IMR-90 (cell line): ENCODE measurements around the gene RCL1. TPM values are rescaled to one million over a fixed set of nuclear protein-coding genes. Genes with fewer than 3 reads are reported as not detected.

Experiments
- ATAC-seq: fragments of 200-7000 bp; cut with Tn5 transposase; 2 replicates; pipeline ENCODE4 v1.9.1; 2020; ENCODE audit warnings: low read depth, mild to moderate bottlenecking, moderate library complexity
- BruUV-seq: library from RNA; stranded (reverse); fragments of 400-500 nt; replicated peaks from 2 replicates; lab custom pipeline; 2021; lab: Mats Ljungman, UMichigan
- CTCF ChIA-PET: fragments of 300-600 bp; formaldehyde crosslinking; extraction: SDS; loops from one replicate; lab custom pipeline; 2021; ENCODE audit warnings: antibody characterized with exemption; lab: Yijun Ruan, JAX
- POLR2A ChIA-PET: fragments of 300-600 bp; sonication (Branson Sonifier 250); formaldehyde crosslinking; loops from one replicate; lab custom pipeline; 2022; ENCODE audit warnings: antibody characterized with exemption; ENCODE audit not compliant: unreplicated experiment; lab: Charles Lee
- DNase-seq: peaks from one replicate; pipeline ENCODE4 v3.0.0; 2013
- H2AFZ ChIP-seq: replicated peaks from 2 replicates; pipeline ENCODE3; 2013; ENCODE audit warnings: low read length, mild to moderate bottlenecking; ENCODE audit not compliant: poor library complexity
- H2AK5ac ChIP-seq: 2 replicates; pipeline ENCODE4 v1.6.1; 2013; ENCODE audit warnings: low read depth, low read length, inconsistent platforms
- H2AK9ac ChIP-seq: replicated peaks from 2 replicates; pipeline ENCODE3; 2013; ENCODE audit warnings: mild to moderate bottlenecking, low read depth, low read length, moderate library complexity; ENCODE audit not compliant: poor library complexity
- H2BK120ac ChIP-seq: 2 replicates; pipeline ENCODE4 v1.6.1; 2013; ENCODE audit warnings: low read depth, low read length, inconsistent platforms
- H2BK15ac ChIP-seq: 3 replicates; pipeline ENCODE4 v1.6.1; 2013; ENCODE audit warnings: low read depth, low read length, inconsistent platforms
- H2BK20ac ChIP-seq: 2 replicates; pipeline ENCODE4 v1.6.1; 2013; ENCODE audit warnings: low read depth, mild to moderate bottlenecking, inconsistent platforms, low read length, moderate library complexity
- H2BK5ac ChIP-seq: 2 replicates; pipeline ENCODE4 v1.6.1; 2013; ENCODE audit warnings: mild to moderate bottlenecking, low read depth, low read length, inconsistent platforms; ENCODE audit not compliant: poor library complexity, severe bottlenecking
- H3K14ac ChIP-seq: replicated peaks from 2 replicates; pipeline ENCODE4 v1.6.1; 2013; ENCODE audit warnings: low read depth, low read length, inconsistent platforms
- H3K18ac ChIP-seq: 2 replicates; pipeline ENCODE4 v1.6.1; 2013; ENCODE audit warnings: low read depth, low read length, control low read depth
- H3K23ac ChIP-seq: 2 replicates; pipeline ENCODE4 v1.6.1; 2013; ENCODE audit warnings: low read depth, low read length, inconsistent platforms
- H3K27ac ChIP-seq: 2 replicates; pipeline ENCODE4 v1.5.1; 2013; ENCODE audit warnings: mild to moderate bottlenecking, control low read depth, low read length; ENCODE audit not compliant: insufficient read depth
- H3K27me3 ChIP-seq: 2 replicates; pipeline ENCODE4 v1.6.1; 2013; ENCODE audit warnings: low read length; ENCODE audit not compliant: control insufficient read depth, insufficient read depth
- H3K36me3 ChIP-seq: 2 replicates; pipeline ENCODE4 v1.6.1; 2013; ENCODE audit warnings: low read length, mixed read lengths; ENCODE audit not compliant: control insufficient read depth, insufficient read depth
- H3K4ac ChIP-seq: 2 replicates; pipeline ENCODE4 v1.6.1; 2013; ENCODE audit warnings: low read depth, low read length, inconsistent platforms
- H3K4me1 ChIP-seq: 2 replicates; pipeline ENCODE4 v1.6.1; 2013; ENCODE audit warnings: low read length, mixed read lengths; ENCODE audit not compliant: control insufficient read depth, insufficient read depth
- H3K4me2 ChIP-seq: 2 replicates; pipeline ENCODE4 v1.6.1; 2013; ENCODE audit warnings: low read depth, mild to moderate bottlenecking, control low read depth, low read length, moderate library complexity
- H3K4me3 ChIP-seq: 2 replicates; pipeline ENCODE4 v1.5.1; 2013; ENCODE audit warnings: low read depth, mild to moderate bottlenecking, control low read depth, low read length, moderate library complexity; ENCODE audit not compliant: insufficient read depth
- H3K56ac ChIP-seq: 2 replicates; pipeline ENCODE4 v1.6.1; 2013; ENCODE audit warnings: low read length, inconsistent platforms; ENCODE audit not compliant: insufficient read depth; ENCODE audit errors: extremely low read depth
- H3K79me1 ChIP-seq, 2 experiments: 2 replicates each; pipeline ENCODE4 v1.6.1; 2013; ENCODE audit warnings: low read length in 2 of 2, inconsistent platforms in 1 of 2, low read depth in 1 of 2
- H3K9ac ChIP-seq: 2 replicates; pipeline ENCODE4 v1.6.1; 2013; ENCODE audit warnings: low read depth, low read length, control low read depth
- H3K9me1 ChIP-seq: 2 replicates; pipeline ENCODE4 v1.6.1; 2013; ENCODE audit warnings: low read length, inconsistent platforms; ENCODE audit not compliant: insufficient read depth
- H3K9me3 ChIP-seq: 2 replicates; pipeline ENCODE4 v1.6.1; 2013; ENCODE audit warnings: low read length; ENCODE audit not compliant: control insufficient read depth, insufficient read depth
- H4K20me1 ChIP-seq: 2 replicates; pipeline ENCODE4 v1.6.1; 2013; ENCODE audit warnings: low read length, inconsistent platforms; ENCODE audit not compliant: insufficient read depth
- H4K5ac ChIP-seq: 2 replicates; pipeline ENCODE4 v1.6.1; 2013; ENCODE audit warnings: mild to moderate bottlenecking, low read depth, low read length, control low read depth
- H4K8ac ChIP-seq, 2 experiments: 2 replicates each; pipeline ENCODE4 v1.6.1; 2013; ENCODE audit warnings: low read depth in 2 of 2, low read length in 2 of 2, control low read depth in 1 of 2, inconsistent platforms in 1 of 2
- H4K91ac ChIP-seq: 2 replicates; pipeline ENCODE4 v1.6.1; 2013; ENCODE audit warnings: low read depth, low read length, inconsistent platforms; ENCODE audit not compliant: insufficient read depth
- BHLHE40 ChIP-seq: fragments of 150-350 bp; IDR thresholded peaks from 2 replicates; pipeline ENCODE4 v1.6.1; 2016; ENCODE audit warnings: mild to moderate bottlenecking, low read depth, low read length
- CTCF ChIP-seq: conservative IDR thresholded peaks from 2 replicates; pipeline ENCODE4 v1.5.1; 2012; ENCODE audit warnings: mild to moderate bottlenecking, low read depth, low read length, improper control_type of control experiment
- ELK1 ChIP-seq: fragments of 150-350 bp; IDR thresholded peaks from 2 replicates; pipeline ENCODE4 v1.6.1; 2016; ENCODE audit warnings: low read depth, mild to moderate bottlenecking, low read length, moderate library complexity, borderline replicate concordance
- MAZ ChIP-seq: IDR thresholded peaks from 2 replicates; pipeline ENCODE4 v1.6.1; 2012; ENCODE audit warnings: low read depth, mild to moderate bottlenecking, low read length, improper control_type of control experiment, moderate library complexity, borderline replicate concordance
- NFE2L2 ChIP-seq: fragments of 150-350 bp; IDR thresholded peaks from 2 replicates; pipeline ENCODE4 v1.6.1; 2016; ENCODE audit warnings: low read depth, mild to moderate bottlenecking, low read length
- RAD21 ChIP-seq: IDR thresholded peaks from 2 replicates; pipeline ENCODE4 v1.6.1; 2012; ENCODE audit warnings: low read length, improper control_type of control experiment
- RFX5 ChIP-seq: IDR thresholded peaks from 2 replicates; pipeline ENCODE4 v1.8.0; 2012; ENCODE audit warnings: low read depth, mild to moderate bottlenecking, low read length, moderate library complexity
- SMC3 ChIP-seq: fragments of 150-350 bp; IDR thresholded peaks from 2 replicates; pipeline ENCODE4 v1.6.1; 2016; ENCODE audit warnings: low read depth, mild to moderate bottlenecking, antibody characterized with exemption, low read length, moderate library complexity
- WGBS, 2 experiments: methylation state at CpG; one replicate each; pipeline versions ENCODE4 v1.1.5 to v1.1.7; 2013; ENCODE audit warnings: missing lambda C conversion rate in 2 of 2; ENCODE audit not compliant: insufficient read length in 1 of 2; ENCODE audit errors: extremely low coverage in 2 of 2; 5-methylcytosine and 5-hydroxymethylcytosine counted together
- dilution Hi-C: fragments of 300-500 bp; cut with HindIII; formaldehyde crosslinking; loops from one replicate; pipeline ENCODE4 v1.14.3; 2018; ENCODE audit warnings: low sequenced_read_pairs; ENCODE audit not compliant: unreplicated experiment
- in situ Hi-C: fragments of 300-500 bp; cut with MboI; formaldehyde crosslinking; loops from 3 replicates; pipeline ENCODE4 v1.14.3; 2019; ENCODE audit warnings: low sequenced_read_pairs, inconsistent platforms, mixed read lengths
- intact Hi-C: fragments of 100-400 bp; cut with micrococcal nuclease; formaldehyde crosslinking; loops from 2 replicates; pipeline ENCODE4 v1.10.0; 2022
- polyA plus RNA-seq, 3 experiments: library from polyadenylated mRNA; depleted of rRNA; stranded (reverse); fragments of >200 nt; gene quantifications; 2 replicates each; pipeline ENCODE4 v1.2.3, GENCODE V29; 2012; ENCODE audit warnings: low replicate concordance in 1 of 3
- total RNA-seq: library from RNA; depleted of rRNA; stranded (reverse); fragments of >200 nt; gene quantifications from 2 replicates; pipeline ENCODE4 v1.2.3, GENCODE V29; 2012

RCL1 gene
- total and polyA plus RNA-seq, 2 of the 4 experiments (the other 2 are of a cell fraction) = 12.3 to 13.8 TPM

- H3K23ac ChIP-seq = no peak overlapping the region
- POLR2A ChIA-PET = no interaction called here
- ATAC-seq (no peak), DNase-seq (no peak)
- H4K8ac ChIP-seq = no peak overlapping the region
- TF ChIP-seq MAZ = no peak
- TF ChIP-seq CTCF = no peak
- no peak for TF ChIP-seq ELK1
- TF ChIP-seq BHLHE40 = no peak
- no peak for TF ChIP-seq NFE2L2
- TF ChIP-seq RFX5 = no peak
- TF ChIP-seq RAD21 = no peak
- TF ChIP-seq SMC3 = no peak
- H2BK20ac ChIP-seq = no peak overlapping the region
- no TSS peak for BruUV-seq
- in situ Hi-C loops (no loop called here), dilution Hi-C loops (no loop called here), intact Hi-C loops (no loop called here)
- H3K27me3 ChIP-seq = peaks cover 6% of the 10 kb centered on the region; the same call in 1 of the 2 replicates
- CTCF ChIA-PET = no interaction called here
- no peak overlapping the region for H3K18ac ChIP-seq
- H3K14ac ChIP-seq = no peak overlapping the region
- H3K9ac ChIP-seq = no peak overlapping the region
- H4K91ac ChIP-seq = no peak overlapping the region
- H3K56ac ChIP-seq = no peak overlapping the region
- no peak overlapping the region for H3K4ac ChIP-seq
- no peak overlapping the region for H2BK5ac ChIP-seq
- no peaks in the 10 kb centered on the region for H3K36me3 ChIP-seq
- H4K20me1 ChIP-seq = no peaks in the 10 kb centered on the region
- WGBS, 2 experiments = no CpG with 5 or more reads among the region's 2 CpGs
- H3K27ac ChIP-seq = no peak overlapping the region
- no peak overlapping the region for H3K4me2 ChIP-seq
- H2AK9ac ChIP-seq = no peak overlapping the region
- no peak overlapping the region for H2AK5ac ChIP-seq
- H3K9me3 ChIP-seq = no peaks in the 10 kb centered on the region
- H3K9me1 ChIP-seq = no peaks in the 10 kb centered on the region
- H3K4me1 ChIP-seq = no peaks in the 10 kb centered on the region
- H4K5ac ChIP-seq = no peak overlapping the region
- H2BK15ac ChIP-seq = no peak overlapping the region
- H2AFZ ChIP-seq = no peak overlapping the region
- no peak overlapping the region for H3K4me3 ChIP-seq
- no peak overlapping the region for H2BK120ac ChIP-seq
- no peaks in the 10 kb centered on the region for H3K79me1 ChIP-seq
These were observed 8.3 kb upstream of the RCL1 start for GRCh38 chr9:4784403-4784802.
